HG02870 (cell line): ENCODE data around the gene DENND2C.

Source experiments
- ATAC-seq: cut with Tn5 transposase; IDR thresholded peaks from one replicate; pipeline ENCODE4 v1.9.1; 2021; ENCODE audit warnings: mild to moderate bottlenecking, moderate library complexity; ENCODE audit not compliant: unreplicated experiment

The DENND2C gene

DNA sequence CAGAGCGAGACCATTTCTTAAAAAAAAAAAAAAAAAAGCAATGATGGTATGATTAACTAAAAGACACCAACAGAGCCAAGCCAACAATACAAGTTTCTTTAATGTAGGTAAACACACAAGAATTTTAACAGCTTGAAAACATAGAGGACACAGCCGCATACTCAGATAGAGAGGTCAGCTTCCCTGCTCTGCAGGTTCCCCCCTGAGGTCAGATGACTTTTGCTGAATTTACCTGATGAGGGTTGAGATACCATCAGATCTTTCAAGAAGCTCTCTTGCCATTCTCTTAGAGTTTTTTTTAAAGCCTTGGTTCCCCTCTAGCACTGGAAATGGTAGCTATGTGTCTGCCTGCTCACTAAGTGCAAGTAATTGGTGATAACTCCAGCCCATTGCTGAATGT lies 119.5 kb downstream of the DENND2C start:
- ATAC-seq: no peak

- ATAC-seq: no peak
Observed at GRCh38 chr1:114549137-114549536, 120.7 kb downstream of the DENND2C start.

DNA sequence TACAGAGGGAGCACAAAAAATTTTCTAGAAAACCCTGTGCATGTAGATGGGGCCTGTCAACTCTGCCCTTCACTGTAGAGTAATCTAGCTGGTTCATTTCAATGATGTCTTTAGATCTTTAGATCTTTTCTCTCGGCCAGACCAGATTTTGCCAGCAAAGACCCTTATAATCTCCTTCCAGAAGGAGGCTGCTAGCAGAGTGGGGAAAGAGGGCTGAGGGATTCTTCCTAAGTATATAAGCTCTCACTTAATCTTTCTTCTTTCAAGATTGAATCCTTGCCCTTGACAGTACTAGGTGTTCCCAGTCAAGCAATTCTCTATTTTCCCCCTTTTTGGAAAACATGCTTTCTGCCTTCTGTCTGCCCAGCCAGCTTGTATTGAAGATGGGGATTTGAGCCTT lies 122.8 kb downstream of the DENND2C start:
- ATAC-seq: no peak

- no peak for ATAC-seq
Observed at GRCh38 chr1:114545796-114546195, 124.1 kb downstream of the DENND2C start.

GRCh38 chr1:114545315-114545714 lies 124.5 kb downstream of the DENND2C start:
- ATAC-seq: no peak

DNA sequence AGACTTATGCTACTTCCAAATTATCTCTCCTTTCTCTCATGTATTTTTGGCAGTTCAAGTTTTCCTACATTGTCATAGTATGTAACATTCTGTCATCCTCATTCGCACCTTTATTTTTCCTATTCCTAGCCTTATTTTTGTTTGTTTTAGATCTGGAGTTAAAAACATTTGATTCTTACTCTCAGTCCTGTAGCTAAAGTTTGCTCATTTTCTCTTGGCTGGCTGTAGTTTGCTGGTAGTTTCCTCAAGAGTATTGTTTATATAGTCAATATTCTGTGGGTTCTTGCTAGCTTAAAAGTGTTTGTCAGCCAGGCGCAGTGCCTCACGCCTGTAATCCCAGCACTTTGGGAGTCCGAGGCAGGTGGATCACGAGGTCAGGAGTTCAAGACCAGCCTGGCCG lies 129.0 kb downstream of the DENND2C start:
- ATAC-seq: no peak

- ATAC-seq: no peak
Observed at GRCh38 chr1:114540272-114540671, 129.6 kb downstream of the DENND2C start.

GRCh38 chr1:114536043-114536442 lies 133.8 kb downstream of the DENND2C start:
- no peak for ATAC-seq

- no peak for ATAC-seq
Observed at GRCh38 chr1:114535401-114535800, 134.4 kb downstream of the DENND2C start.
